ENCODE results near the gene PIK3C3.

Gene PIK3C3

GRCh38 chr18:42105394-42105793 lies 150.4 kb downstream of the PIK3C3 start:
- Histone ChIP-seq H3K27me3 (ENCODE audit: insufficient read depth, low read length) (no peaks in the 10 kb centered on the region), H3K4me1 (ENCODE audit: control insufficient read depth in 1 of 2, insufficient read depth in 2 of 2, low read length in 2 of 2) (no peaks in the 10 kb centered on the region), H4K8ac (ENCODE audit: low read depth, low read length) (no peak overlapping the region), H3K9ac (ENCODE audit: low read length) (no peak overlapping the region), H3K18ac (ENCODE audit: low read length) (no peak overlapping the region), H3K23ac (ENCODE audit: low read length) (no peak overlapping the region), H2BK5ac (ENCODE audit: low read depth, low read length, poor library complexity) (no peak overlapping the region), H3K4ac (ENCODE audit: low read depth, low read length) (no peak overlapping the region), H4K91ac (ENCODE audit: low read depth, low read length) (no peak overlapping the region), H3K14ac (ENCODE audit: low read length) (no peak overlapping the region), H3K79me1 (ENCODE audit: low read length) (no peaks in the 10 kb centered on the region), H3K27ac (ENCODE audit: low read depth, low read length) (no peak overlapping the region), H2BK12ac (ENCODE audit: low read length) (no peak overlapping the region), H2AFZ (ENCODE audit: insufficient read depth, low read length, poor library complexity) (no peak overlapping the region), H2AK5ac (ENCODE audit: low read length) (no peak overlapping the region), H3K4me2 (ENCODE audit: low read length) (no peak overlapping the region), H4K12ac (ENCODE audit: low read depth, low read length) (no peak overlapping the region), H3K79me2 (ENCODE audit: control insufficient read depth, insufficient read depth, low read length, poor library complexity) (no peaks in the 10 kb centered on the region), H3K9me3 (ENCODE audit: insufficient read depth, low read depth, low read length) (no peaks in the 10 kb centered on the region), H3K36me3 (ENCODE audit: control insufficient read depth in 1 of 2, insufficient read depth in 2 of 2, low read length in 2 of 2) (no peaks in the 10 kb centered on the region), H3K4me3 (ENCODE audit: low read depth, low read length) (no peak overlapping the region), H2BK120ac (ENCODE audit: insufficient read depth, low read length, poor library complexity) (no peak overlapping the region)
- no CpG with 5 or more reads among the region's 2 CpGs for WGBS (ENCODE audit: extremely low coverage, insufficient coverage, insufficient read length)
- DNase-seq, result no peak

DNA sequence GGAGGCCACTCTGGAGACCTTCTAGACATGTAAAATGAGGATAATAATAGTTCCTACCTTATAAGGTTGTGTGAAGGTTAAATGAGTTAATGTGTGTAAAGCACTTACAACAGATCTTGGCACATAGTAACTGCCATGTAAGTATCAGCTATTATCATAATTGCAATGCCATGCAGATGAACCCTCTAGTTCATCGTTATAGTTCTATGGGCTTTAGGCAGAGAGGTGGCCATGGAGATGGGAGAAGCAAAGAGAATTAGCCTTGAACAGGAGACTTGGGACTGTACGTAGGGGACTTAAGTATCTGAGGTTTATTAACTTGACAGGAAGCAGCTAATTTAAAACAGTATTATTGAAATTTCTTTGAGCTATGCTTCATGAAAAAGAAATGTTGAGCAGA lies 151.8 kb downstream of the PIK3C3 start:
- Histone ChIP-seq H3K36me3 (ENCODE audit: control insufficient read depth in 1 of 2, insufficient read depth in 2 of 2, low read length in 2 of 2) (no peaks in the 10 kb centered on the region), H3K27ac (ENCODE audit: low read depth, low read length) (no peak overlapping the region), H3K9me3 (ENCODE audit: insufficient read depth, low read depth, low read length) (no peaks in the 10 kb centered on the region), H3K14ac (ENCODE audit: low read length) (no peak overlapping the region), H3K79me1 (ENCODE audit: low read length) (no peaks in the 10 kb centered on the region), H4K91ac (ENCODE audit: low read depth, low read length) (no peak overlapping the region), H3K23ac (ENCODE audit: low read length) (no peak overlapping the region), H3K4me3 (ENCODE audit: low read depth, low read length) (no peak overlapping the region), H2BK120ac (ENCODE audit: insufficient read depth, low read length, poor library complexity) (no peak overlapping the region), H3K4me1 (ENCODE audit: control insufficient read depth in 1 of 2, insufficient read depth in 2 of 2, low read length in 2 of 2) (no peaks in the 10 kb centered on the region), H2AK5ac (ENCODE audit: low read length) (no peak overlapping the region), H3K4me2 (ENCODE audit: low read length) (no peak overlapping the region), H3K4ac (ENCODE audit: low read depth, low read length) (no peak overlapping the region), H2BK5ac (ENCODE audit: low read depth, low read length, poor library complexity) (no peak overlapping the region), H2AFZ (ENCODE audit: insufficient read depth, low read length, poor library complexity) (no peak overlapping the region), H4K12ac (ENCODE audit: low read depth, low read length) (no peak overlapping the region), H4K8ac (ENCODE audit: low read depth, low read length) (no peak overlapping the region), H3K9ac (ENCODE audit: low read length) (no peak overlapping the region), H3K79me2 (ENCODE audit: control insufficient read depth, insufficient read depth, low read length, poor library complexity) (no peaks in the 10 kb centered on the region), H3K18ac (ENCODE audit: low read length) (no peak overlapping the region), H2BK12ac (ENCODE audit: low read length) (no peak overlapping the region), H3K27me3 (ENCODE audit: insufficient read depth, low read length) (no peaks in the 10 kb centered on the region)
- no peak for DNase-seq
- no CpG with 5 or more reads among the region's 2 CpGs for WGBS (ENCODE audit: extremely low coverage, insufficient coverage, insufficient read length)

DNA sequence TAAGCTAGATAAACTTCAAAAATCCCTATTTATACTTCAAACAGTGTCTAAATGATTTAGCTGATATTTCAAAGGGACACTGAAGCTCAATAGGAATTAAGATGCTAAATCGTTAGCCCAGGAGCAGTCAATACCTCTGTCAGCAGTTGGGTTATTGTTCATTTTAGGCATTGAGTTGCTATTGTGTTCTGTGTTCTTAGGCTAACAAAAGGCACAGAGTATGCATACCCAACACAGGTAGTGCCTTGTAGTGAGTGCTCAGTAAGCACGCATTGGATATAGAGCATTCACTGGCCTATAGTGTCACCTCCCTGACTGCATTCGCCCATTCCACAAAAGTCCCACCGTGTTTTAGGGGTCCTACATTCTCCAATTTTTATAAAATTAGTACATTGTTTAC lies 152.3 kb downstream of the PIK3C3 start:
- Histone ChIP-seq H2AK5ac (ENCODE audit: low read length) (no peak overlapping the region), H3K4me1 (ENCODE audit: control insufficient read depth in 1 of 2, insufficient read depth in 2 of 2, low read length in 2 of 2) (no peaks in the 10 kb centered on the region), H3K9ac (ENCODE audit: low read length) (no peak overlapping the region), H4K12ac (ENCODE audit: low read depth, low read length) (no peak overlapping the region), H3K79me2 (ENCODE audit: control insufficient read depth, insufficient read depth, low read length, poor library complexity) (no peaks in the 10 kb centered on the region), H3K4me2 (ENCODE audit: low read length) (no peak overlapping the region), H4K8ac (ENCODE audit: low read depth, low read length) (no peak overlapping the region), H2BK5ac (ENCODE audit: low read depth, low read length, poor library complexity) (no peak overlapping the region), H3K18ac (ENCODE audit: low read length) (no peak overlapping the region), H3K79me1 (ENCODE audit: low read length) (no peaks in the 10 kb centered on the region), H3K9me3 (ENCODE audit: insufficient read depth, low read depth, low read length) (no peaks in the 10 kb centered on the region), H3K4ac (ENCODE audit: low read depth, low read length) (no peak overlapping the region), H2AFZ (ENCODE audit: insufficient read depth, low read length, poor library complexity) (no peak overlapping the region), H2BK12ac (ENCODE audit: low read length) (no peak overlapping the region), H4K91ac (ENCODE audit: low read depth, low read length) (no peak overlapping the region), H3K14ac (ENCODE audit: low read length) (no peak overlapping the region), H3K4me3 (ENCODE audit: low read depth, low read length) (no peak overlapping the region), H3K36me3 (ENCODE audit: control insufficient read depth in 1 of 2, insufficient read depth in 2 of 2, low read length in 2 of 2) (no peaks in the 10 kb centered on the region), H3K27ac (ENCODE audit: low read depth, low read length) (no peak overlapping the region), H3K27me3 (ENCODE audit: insufficient read depth, low read length) (no peaks in the 10 kb centered on the region), H3K23ac (ENCODE audit: low read length) (no peak overlapping the region), H2BK120ac (ENCODE audit: insufficient read depth, low read length, poor library complexity) (no peak overlapping the region)
- WGBS (ENCODE audit: extremely low coverage, insufficient coverage, insufficient read length), result no CpG with 5 or more reads among the region's 4 CpGs
- no peak for DNase-seq

- no peak overlapping the region for H2BK120ac ChIP-seq (ENCODE audit: insufficient read depth, low read length, poor library complexity)
These were observed 152.8 kb downstream of the PIK3C3 start for GRCh38 chr18:42107691-42108450.

More at GRCh38 chr18:42107691-42108450, 152.8 kb downstream of the PIK3C3 start:
- Histone ChIP-seq H3K4me3 (ENCODE audit: low read depth, low read length) (no peak overlapping the region), H2AK5ac (ENCODE audit: low read length) (no peak overlapping the region), H2BK5ac (ENCODE audit: low read depth, low read length, poor library complexity) (no peak overlapping the region), H3K27me3 (ENCODE audit: insufficient read depth, low read length) (no peaks in the 10 kb centered on the region), H3K9me3 (ENCODE audit: insufficient read depth, low read depth, low read length) (no peaks in the 10 kb centered on the region), H4K8ac (ENCODE audit: low read depth, low read length) (no peak overlapping the region), H3K4ac (ENCODE audit: low read depth, low read length) (no peak overlapping the region), H2BK12ac (ENCODE audit: low read length) (no peak overlapping the region), H3K18ac (ENCODE audit: low read length) (no peak overlapping the region), H3K9ac (ENCODE audit: low read length) (no peak overlapping the region), H3K79me1 (ENCODE audit: low read length) (no peaks in the 10 kb centered on the region), H3K14ac (ENCODE audit: low read length) (no peak overlapping the region), H2AFZ (ENCODE audit: insufficient read depth, low read length, poor library complexity) (no peak overlapping the region), H3K36me3 (ENCODE audit: control insufficient read depth in 1 of 2, insufficient read depth in 2 of 2, low read length in 2 of 2) (no peaks in the 10 kb centered on the region), H3K79me2 (ENCODE audit: control insufficient read depth, insufficient read depth, low read length, poor library complexity) (no peaks in the 10 kb centered on the region), H4K12ac (ENCODE audit: low read depth, low read length) (no peak overlapping the region), H3K27ac (ENCODE audit: low read depth, low read length) (no peak overlapping the region), H3K4me2 (ENCODE audit: low read length) (no peak overlapping the region), H4K91ac (ENCODE audit: low read depth, low read length) (no peak overlapping the region), H3K23ac (ENCODE audit: low read length) (no peak overlapping the region), H3K4me1 (ENCODE audit: control insufficient read depth in 1 of 2, insufficient read depth in 2 of 2, low read length in 2 of 2) (no peaks in the 10 kb centered on the region)
- DNase-seq, result no peak
- whole genome bisulfite sequencing (ENCODE audit: extremely low coverage, insufficient coverage, insufficient read length), result no CpG with 5 or more reads among the region's 10 CpGs
